Endothelial cell of umbilical vein (primary cell): Measurements from ENCODE around the gene FARP2. TPM values are rescaled to one million over a fixed set of nuclear protein-coding genes. Genes with fewer than 3 reads are reported as not detected.

Experiments
- BruUV-seq: library from RNA; stranded (reverse); fragments of 400-500 nt; replicated peaks from 2 replicates; lab custom pipeline; 2021; lab: Mats Ljungman, UMichigan
- CTCF ChIA-PET: fragments of 300-600, 350-600 bp; sonication (Branson Sonifier 250); formaldehyde crosslinking; loops from one replicate; lab custom pipeline; 2021; ENCODE audit warnings: antibody characterized with exemption, inconsistent platforms; lab: Charles Lee
- POLR2A ChIA-PET: fragments of 300-600, 350-600 bp; sonication (Branson Sonifier 250); formaldehyde crosslinking; loops from one replicate; lab custom pipeline; 2021; ENCODE audit warnings: antibody characterized with exemption, inconsistent platforms; lab: Charles Lee
- DNase-seq: peaks from one replicate; pipeline ENCODE4 v3.0.0-alpha.2; 2011; ENCODE audit warnings: low read depth, low spot score
- FAIRE-seq: peaks from 2 replicates; lab custom pipeline; 2011; peaks lifted over from hg19 to GRCh38; lab: Jason Lieb, UNC
- H2AFZ ChIP-seq: 2 replicates; pipeline ENCODE4 v1.6.0; 2012; ENCODE audit warnings: low read depth, low read length, control low read depth, inconsistent platforms
- H3K27ac ChIP-seq: 2 replicates; pipeline ENCODE4 v1.5.1; 2011; ENCODE audit warnings: low read depth, mild to moderate bottlenecking, control low read depth, low read length, moderate library complexity; ENCODE audit not compliant: insufficient read depth
- H3K27me3 ChIP-seq, 2 experiments: 2 replicates each; pipeline versions ENCODE4 v1.6.0 to v1.6.1; 2011; ENCODE audit warnings: low read length in 2 of 2, mixed read lengths in 1 of 2; ENCODE audit not compliant: control insufficient read depth in 2 of 2, insufficient read depth in 2 of 2
- H3K36me3 ChIP-seq, 2 experiments: 2 replicates in 1 of 2; 3 replicates in 1 of 2; pipeline ENCODE4 v1.5.1; 2011; ENCODE audit warnings: low read length in 2 of 2, mild to moderate bottlenecking in 1 of 2, moderate library complexity in 1 of 2; ENCODE audit not compliant: control insufficient read depth in 2 of 2, insufficient read depth in 2 of 2; ENCODE audit errors: extremely low read depth in 1 of 2
- H3K4me1 ChIP-seq: 3 replicates; pipeline ENCODE4 v1.5.1; 2011; ENCODE audit warnings: mild to moderate bottlenecking, low read length; ENCODE audit not compliant: control insufficient read depth, insufficient read depth; ENCODE audit errors: extremely low read depth
- H3K4me2 ChIP-seq: 2 replicates; pipeline ENCODE4 v1.6.1; 2011; ENCODE audit warnings: low read length, control low read depth, mixed read lengths; ENCODE audit not compliant: insufficient read depth
- H3K4me3 ChIP-seq, 3 experiments: fragments of 200-600 bp in 1 of 3; sonication (generic), shearing (Covaris generic) in 1 of 3; replicated peaks in 1 of 3; 2 replicates each; pipeline ENCODE4 v1.5.1; 2011 to 2016; ENCODE audit warnings: control low read depth in 3 of 3, low read length in 3 of 3, mild to moderate bottlenecking in 2 of 3, inconsistent platforms in 1 of 3, low read depth in 1 of 3, moderate library complexity in 1 of 3; ENCODE audit not compliant: insufficient read depth in 1 of 3
- H3K79me2 ChIP-seq: 2 replicates; pipeline ENCODE4 v1.6.0; 2012; ENCODE audit warnings: low read length, inconsistent platforms; ENCODE audit not compliant: control insufficient read depth, insufficient read depth
- H3K9ac ChIP-seq: replicated peaks from 2 replicates; pipeline ENCODE3; 2011; ENCODE audit warnings: low read length, control low read depth; ENCODE audit not compliant: insufficient read depth; ENCODE audit errors: extremely low read depth
- H3K9me1 ChIP-seq: replicated peaks from 3 replicates; pipeline ENCODE4 v1.6.0; 2011; ENCODE audit warnings: mild to moderate bottlenecking, low read length; ENCODE audit not compliant: control insufficient read depth, insufficient read depth; ENCODE audit errors: extremely low read depth
- H3K9me3 ChIP-seq: replicated peaks from 2 replicates; pipeline ENCODE4 v1.5.1; 2012; ENCODE audit warnings: low read length, inconsistent platforms; ENCODE audit not compliant: control insufficient read depth, insufficient read depth
- H4K20me1 ChIP-seq: replicated peaks from 2 replicates; pipeline ENCODE3; 2011; ENCODE audit warnings: mild to moderate bottlenecking, low read length; ENCODE audit not compliant: control insufficient read depth, insufficient read depth; ENCODE audit errors: extremely low read depth
- GATA2 ChIP-seq: IDR thresholded peaks from 2 replicates; pipeline ENCODE4 v1.7.0; 2011; ENCODE audit warnings: low read depth, mild to moderate bottlenecking, moderate library complexity, mixed read lengths, low read length; ENCODE audit not compliant: insufficient read length, insufficient read depth
- POLR2A ChIP-seq: IDR thresholded peaks from 2 replicates; pipeline ENCODE4 v1.6.1; 2012; ENCODE audit warnings: low read depth, mild to moderate bottlenecking, control low read depth, low read length
- dilution Hi-C: fragments of 300-500 bp; cut with MboI; formaldehyde crosslinking; loops from one replicate; pipeline ENCODE4 v1.15.0; 2019; ENCODE audit warnings: low sequenced_read_pairs; ENCODE audit not compliant: extremely low pct_ligation_motif_present
- intact Hi-C: fragments of 100-400 bp; cut with micrococcal nuclease; formaldehyde crosslinking; loops from one replicate; pipeline ENCODE4 v1.10.0; 2022
- polyA plus RNA-seq, 4 experiments: library from polyadenylated mRNA; depleted of rRNA in 3 of 4; stranded (reverse) in 3 of 4; unstranded in 1 of 4; fragments of >200 nt; gene quantifications; 2 replicates each; pipeline versions ENCODE4 v1.2.1 to v1.2.3, GENCODE V29; 2011 to 2012; ENCODE audit warnings: missing spikeins in 1 of 4
- total RNA-seq: library from RNA; stranded (reverse); gene quantifications from 2 replicates; pipeline ENCODE4 v1.2.3, GENCODE V29; 2021
- TF ChIP-seq, protein P1 (sequence below): IDR thresholded peaks from 2 replicates; pipeline ENCODE4 v1.6.1; 2011; ENCODE audit not compliant: insufficient read depth, insufficient read length
- TF ChIP-seq, protein P2 (sequence below), 2 donors: IDR thresholded peaks; 1 replicate in 1 of 2; 2 replicates in 1 of 2; pipeline ENCODE4 v1.5.1; 2011; ENCODE audit warnings: low read length in 2 of 2, mild to moderate bottlenecking in 2 of 2, moderate library complexity in 2 of 2, control low read depth in 1 of 2, inconsistent platforms in 1 of 2, low read depth in 1 of 2; ENCODE audit not compliant: insufficient read depth in 1 of 2; ENCODE audit errors: extremely low read depth in 1 of 2

FARP2 gene
- total and polyA plus RNA-seq, 2 donors (not counting 3 experiments of a cell fraction or from before 2014, with no cell fraction given): 15.3 to 45.3 TPM

DNA sequence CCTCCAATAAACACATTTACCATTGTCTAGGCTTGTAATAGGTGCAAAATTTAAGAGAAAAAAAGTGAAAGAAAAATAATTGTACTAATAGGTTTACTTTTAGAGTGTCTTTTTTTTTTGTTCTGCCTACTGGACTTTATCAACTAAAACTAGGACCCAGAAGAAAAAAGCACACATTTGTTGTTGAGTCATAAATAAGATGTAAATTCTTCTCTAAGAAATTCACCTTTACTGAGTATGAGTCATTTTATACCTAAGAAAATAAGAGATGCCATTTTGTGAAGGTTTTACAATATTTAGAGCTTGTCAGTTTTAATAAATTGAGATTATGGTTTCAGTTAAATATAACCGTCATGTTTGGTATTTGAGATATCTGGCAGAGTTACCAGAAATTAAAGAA, 19.2 kb downstream of the FARP2 start:
- intact Hi-C loops (no loop called here), dilution Hi-C loops (no loop called here)
- no peak overlapping the region for H3K9ac ChIP-seq
- no peaks in the 10 kb centered on the region for H4K20me1 ChIP-seq
- no peaks in the 10 kb centered on the region for H3K9me3 ChIP-seq
- FAIRE-seq: no peak
- peaks cover 13% of the 10 kb centered on the region for H3K79me2 ChIP-seq
- H3K27ac ChIP-seq: no peak overlapping the region
- H3K9me1 ChIP-seq: no peaks in the 10 kb centered on the region
- no peak overlapping the region for H3K4me3 ChIP-seq
- POLR2A ChIA-PET: no interaction called here
- no peaks in the 10 kb centered on the region for H3K27me3 ChIP-seq
- CTCF ChIA-PET: interaction anchor here (1.4 kb wide), 1 partner anchor 9 kb away, joined by 5 read pairs; no protein-coding TSS in a partner anchor
- no peaks in the 10 kb centered on the region for H3K4me1 ChIP-seq
- H2AFZ ChIP-seq: no peak overlapping the region
- no TSS peak for BruUV-seq
- no peak overlapping the region for H3K4me2 ChIP-seq
- peaks cover 2 to 9% of the 10 kb centered on the region in 2 experiments for H3K36me3 ChIP-seq
- no peak for TF ChIP-seq GATA2
- no peak for DNase-seq

DNA sequence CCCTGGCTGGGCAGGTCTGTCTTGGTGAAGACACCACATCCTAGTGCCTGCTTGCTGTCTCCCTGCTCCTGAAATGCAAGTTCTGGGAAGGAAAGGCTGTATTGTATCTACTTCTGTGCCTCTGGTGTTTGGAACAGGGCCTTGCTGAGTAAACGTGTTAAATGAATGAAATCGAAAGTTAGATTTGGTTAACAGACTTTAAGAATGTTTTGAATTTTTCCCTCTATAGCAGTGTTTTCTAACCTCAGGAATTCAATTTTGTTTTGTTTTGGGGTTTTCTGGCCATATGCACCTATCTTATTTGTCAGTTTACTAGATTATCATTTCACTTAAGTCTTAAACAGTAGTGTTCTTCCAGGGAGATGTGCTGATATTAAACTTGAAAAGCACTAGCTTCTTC, 20.7 kb downstream of the FARP2 start:
- dilution Hi-C loops (no loop called here), intact Hi-C loops (no loop called here)
- Histone ChIP-seq H3K9ac (no peak overlapping the region), H3K79me2 (peaks cover 13% of the 10 kb centered on the region), H3K9me1 (no peaks in the 10 kb centered on the region), H4K20me1 (no peaks in the 10 kb centered on the region), H3K4me2 (no peak overlapping the region), H3K27me3 (no peaks in the 10 kb centered on the region), H3K36me3 (peaks cover 2 to 9% of the 10 kb centered on the region in 2 experiments), H2AFZ (no peak overlapping the region), H3K27ac (no peak overlapping the region), H3K9me3 (no peaks in the 10 kb centered on the region), H3K4me1 (peaks cover 6% of the 10 kb centered on the region), H3K4me3 (no peak overlapping the region)
- BruUV-seq: no TSS peak
- ChIA-PET CTCF (no interaction called here), POLR2A (no interaction called here)
- FAIRE-seq: peak; percentile 21
- TF ChIP-seq POLR2A: no peak
- TF ChIP-seq, protein P1, sequence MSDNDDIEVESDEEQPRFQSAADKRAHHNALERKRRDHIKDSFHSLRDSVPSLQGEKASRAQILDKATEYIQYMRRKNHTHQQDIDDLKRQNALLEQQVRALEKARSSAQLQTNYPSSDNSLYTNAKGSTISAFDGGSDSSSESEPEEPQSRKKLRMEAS: no peak
- TF ChIP-seq, protein P2, sequence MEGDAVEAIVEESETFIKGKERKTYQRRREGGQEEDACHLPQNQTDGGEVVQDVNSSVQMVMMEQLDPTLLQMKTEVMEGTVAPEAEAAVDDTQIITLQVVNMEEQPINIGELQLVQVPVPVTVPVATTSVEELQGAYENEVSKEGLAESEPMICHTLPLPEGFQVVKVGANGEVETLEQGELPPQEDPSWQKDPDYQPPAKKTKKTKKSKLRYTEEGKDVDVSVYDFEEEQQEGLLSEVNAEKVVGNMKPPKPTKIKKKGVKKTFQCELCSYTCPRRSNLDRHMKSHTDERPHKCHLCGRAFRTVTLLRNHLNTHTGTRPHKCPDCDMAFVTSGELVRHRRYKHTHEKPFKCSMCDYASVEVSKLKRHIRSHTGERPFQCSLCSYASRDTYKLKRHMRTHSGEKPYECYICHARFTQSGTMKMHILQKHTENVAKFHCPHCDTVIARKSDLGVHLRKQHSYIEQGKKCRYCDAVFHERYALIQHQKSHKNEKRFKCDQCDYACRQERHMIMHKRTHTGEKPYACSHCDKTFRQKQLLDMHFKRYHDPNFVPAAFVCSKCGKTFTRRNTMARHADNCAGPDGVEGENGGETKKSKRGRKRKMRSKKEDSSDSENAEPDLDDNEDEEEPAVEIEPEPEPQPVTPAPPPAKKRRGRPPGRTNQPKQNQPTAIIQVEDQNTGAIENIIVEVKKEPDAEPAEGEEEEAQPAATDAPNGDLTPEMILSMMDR (IDR thresholded peaks at IDR 0.05; ENCODE audit: extremely low read depth in 1 of 2, insufficient read depth in 1 of 2, low read depth in 1 of 2, low read length in 2 of 2): no peak
- no peak for DNase-seq
